Neural crest cell (in vitro differentiated cells): ENCODE data around the gene KIF25. TPM values are rescaled to one million over a fixed set of nuclear protein-coding genes. Genes with fewer than 3 reads are reported as not detected.

Experiments
- DNase-seq: peaks from one replicate; pipeline ENCODE4 v3.0.0; 2021; ENCODE audit warnings: low read depth, mixed read lengths, low spot score
- H3K27ac Mint-ChIP-seq: one replicate; pipeline ENCODE4 v1.8.0; 2021; ENCODE audit warnings: mild to moderate bottlenecking, mixed read lengths; ENCODE audit not compliant: unreplicated experiment
- H3K27me3 Mint-ChIP-seq: 2 replicates; pipeline ENCODE4 v1.8.0; 2021; ENCODE audit warnings: low read depth, mild to moderate bottlenecking, mixed read lengths
- H3K36me3 Mint-ChIP-seq: 2 replicates; pipeline ENCODE4 v1.8.0; 2021; ENCODE audit warnings: low read depth, mild to moderate bottlenecking, mixed read lengths
- H3K4me1 Mint-ChIP-seq: 2 replicates; pipeline ENCODE4 v1.8.0; 2021; ENCODE audit warnings: mixed read lengths
- H3K4me3 Mint-ChIP-seq: one replicate; pipeline ENCODE4 v1.8.0; 2021; ENCODE audit warnings: mild to moderate bottlenecking, mixed read lengths
- H3K9me3 Mint-ChIP-seq: 2 replicates; pipeline ENCODE4 v1.8.0; 2021; ENCODE audit warnings: mixed read lengths
- CTCF ChIP-seq: fragments of 200-600 bp; sonication (generic); conservative IDR thresholded peaks from 2 replicates; pipeline ENCODE4 v1.5.0; 2021; ENCODE audit warnings: antibody characterized with exemption, mild to moderate bottlenecking
- total RNA-seq: library from RNA; stranded (reverse); gene quantifications from 2 replicates; pipeline ENCODE4 v1.2.1, GENCODE V29; 2021

Gene KIF25
- total RNA-seq, 1 donor from 2014 or later, result 0.72 TPM

DNA sequence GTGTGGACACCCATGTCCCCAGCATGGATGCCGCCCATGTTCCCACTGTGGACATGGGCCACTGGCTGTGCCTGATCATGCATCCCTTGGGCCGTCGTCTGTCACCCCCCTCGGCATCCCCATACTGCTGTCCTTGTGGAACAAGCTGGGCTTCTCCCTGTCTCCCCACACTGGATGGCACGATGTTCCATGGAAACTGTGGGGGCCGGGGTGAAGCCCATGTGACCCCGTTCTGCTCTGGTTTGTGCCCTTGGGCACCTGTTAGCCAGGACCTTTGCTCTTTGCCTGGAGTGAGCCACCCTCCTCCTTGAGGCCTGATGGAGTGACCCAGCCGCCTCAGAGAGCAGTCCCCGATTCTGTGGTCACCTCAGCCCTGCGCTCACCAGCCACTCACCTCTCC lies 89.1 kb downstream of the KIF25 start:
- H3K4me3 Mint-ChIP-seq, result no peak overlapping the region
- H3K9me3 Mint-ChIP-seq, result no peaks in the 10 kb centered on the region
- DNase-seq, result no peak
- H3K27me3 Mint-ChIP-seq, result no peaks in the 10 kb centered on the region
- no peak for TF ChIP-seq CTCF
- H3K27ac Mint-ChIP-seq, result no peak overlapping the region
- H3K4me1 Mint-ChIP-seq, result peaks cover 18% of the 10 kb centered on the region
- no peaks in the 10 kb centered on the region for H3K36me3 Mint-ChIP-seq

DNA sequence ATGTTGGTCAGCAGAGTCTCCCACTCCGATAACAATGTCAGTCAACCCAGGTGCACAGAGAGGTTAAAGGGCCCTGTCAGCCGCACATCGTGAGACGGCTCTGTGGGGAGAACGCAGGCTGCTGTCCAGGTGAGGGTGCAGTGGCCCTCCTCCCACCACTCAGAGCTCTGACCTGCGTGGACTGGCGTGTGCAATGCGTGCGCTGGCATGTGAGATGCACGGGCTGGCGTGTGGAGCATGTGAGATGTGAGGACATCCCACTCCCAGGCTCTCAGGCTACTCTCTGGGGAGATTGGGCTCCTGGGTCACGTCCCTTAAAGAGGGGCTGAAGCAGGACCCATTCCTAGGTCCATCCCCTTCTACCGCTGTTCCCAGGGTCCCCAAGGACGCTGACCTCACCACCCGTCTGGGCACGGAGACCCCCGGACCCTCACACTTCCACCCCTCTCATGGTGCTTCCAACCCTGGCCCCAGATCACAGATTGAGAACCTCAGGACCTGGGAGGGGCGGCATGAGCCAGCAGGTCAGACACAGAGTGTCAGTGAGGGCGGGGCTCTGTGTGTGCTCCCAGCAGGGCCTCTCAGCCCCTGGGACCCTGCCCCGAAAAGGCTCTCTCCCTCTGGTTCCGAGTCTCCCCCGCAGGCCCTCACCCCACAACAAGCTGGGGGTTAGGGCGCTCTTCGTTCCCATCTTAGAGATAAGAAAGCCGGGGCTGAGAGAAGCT lies 90.1 kb downstream of the KIF25 start:
- H3K36me3 Mint-ChIP-seq, result no peaks in the 10 kb centered on the region
- no peaks in the 10 kb centered on the region for H3K27me3 Mint-ChIP-seq
- TF ChIP-seq CTCF, result no peak
- H3K4me1 Mint-ChIP-seq, result peaks cover 18% of the 10 kb centered on the region
- H3K4me3 Mint-ChIP-seq, result no peak overlapping the region
- H3K9me3 Mint-ChIP-seq, result no peaks in the 10 kb centered on the region
- no peak for DNase-seq
- no peak overlapping the region for H3K27ac Mint-ChIP-seq

GRCh38 chr6:168088161-168089053 lies 90.9 kb downstream of the KIF25 start:
- DNase-seq, result peak; percentile 36
- Mint-ChIP-seq H3K9me3 (no peaks in the 10 kb centered on the region), H3K4me3 (no peak overlapping the region), H3K27me3 (no peaks in the 10 kb centered on the region), H3K27ac (peak overlapping the region; percentile 96), H3K4me1 (peaks cover 15% of the 10 kb centered on the region), H3K36me3 (no peaks in the 10 kb centered on the region)
- no peak for TF ChIP-seq CTCF

- Mint-ChIP-seq H3K27ac (no peak overlapping the region), H3K9me3 (no peaks in the 10 kb centered on the region), H3K36me3 (no peaks in the 10 kb centered on the region), H3K27me3 (no peaks in the 10 kb centered on the region), H3K4me1 (peaks cover 14% of the 10 kb centered on the region), H3K4me3 (no peak overlapping the region)
- DNase-seq, result no peak
- no peak for TF ChIP-seq CTCF
These were observed 92.0 kb downstream of the KIF25 start for GRCh38 chr6:168089186-168090063.

DNA sequence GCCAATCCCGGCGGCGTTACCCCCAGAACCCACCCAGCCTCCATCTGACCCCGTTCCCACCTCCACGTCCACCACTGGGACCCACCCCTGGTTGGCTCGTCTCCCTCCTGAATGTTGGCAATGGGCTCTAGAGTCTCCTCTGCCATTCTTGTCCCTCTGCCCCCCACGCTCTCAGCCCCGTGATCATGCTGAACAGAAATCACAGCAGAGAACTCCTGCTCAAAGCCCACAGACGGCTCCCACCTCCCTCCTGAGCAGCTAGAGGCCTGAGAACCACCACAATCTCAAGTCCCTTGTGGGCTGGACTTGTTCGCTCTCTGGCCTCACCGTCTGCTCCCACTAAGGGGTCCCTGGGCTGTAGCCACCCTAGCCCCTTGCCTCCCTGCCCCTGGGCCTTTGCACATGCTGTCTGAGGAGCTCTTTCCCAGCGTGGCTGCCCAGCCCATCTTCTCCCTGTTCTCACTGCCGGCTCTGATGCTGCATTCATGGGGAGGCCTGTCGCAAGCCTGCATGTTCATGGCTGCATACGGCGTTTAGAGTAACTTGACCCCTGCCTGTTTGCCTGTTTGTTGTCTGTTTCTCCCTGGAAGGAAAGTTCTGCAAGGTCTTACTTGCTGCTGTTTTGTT lies 92.7 kb downstream of the KIF25 start:
- no peaks in the 10 kb centered on the region for H3K36me3 Mint-ChIP-seq
- no peak overlapping the region for H3K4me3 Mint-ChIP-seq
- no peaks in the 10 kb centered on the region for H3K9me3 Mint-ChIP-seq
- H3K4me1 Mint-ChIP-seq, result peaks cover 14% of the 10 kb centered on the region
- H3K27ac Mint-ChIP-seq, result peak overlapping the region; percentile 62
- TF ChIP-seq CTCF, result no peak
- no peak for DNase-seq
- no peaks in the 10 kb centered on the region for H3K27me3 Mint-ChIP-seq
